Erythroblast (primary cell): ENCODE measurements around the gene CD83.

Experiments
- GATA1 ChIP-seq: IDR thresholded peaks from 2 replicates; pipeline ENCODE4 v1.6.1; 2011; ENCODE audit warnings: low read depth, mild to moderate bottlenecking, control low read depth, low read length, moderate library complexity
- POLR2A ChIP-seq: IDR thresholded peaks from 2 replicates; pipeline ENCODE4 v1.6.1; 2011; ENCODE audit warnings: mild to moderate bottlenecking, low read length

DNA sequence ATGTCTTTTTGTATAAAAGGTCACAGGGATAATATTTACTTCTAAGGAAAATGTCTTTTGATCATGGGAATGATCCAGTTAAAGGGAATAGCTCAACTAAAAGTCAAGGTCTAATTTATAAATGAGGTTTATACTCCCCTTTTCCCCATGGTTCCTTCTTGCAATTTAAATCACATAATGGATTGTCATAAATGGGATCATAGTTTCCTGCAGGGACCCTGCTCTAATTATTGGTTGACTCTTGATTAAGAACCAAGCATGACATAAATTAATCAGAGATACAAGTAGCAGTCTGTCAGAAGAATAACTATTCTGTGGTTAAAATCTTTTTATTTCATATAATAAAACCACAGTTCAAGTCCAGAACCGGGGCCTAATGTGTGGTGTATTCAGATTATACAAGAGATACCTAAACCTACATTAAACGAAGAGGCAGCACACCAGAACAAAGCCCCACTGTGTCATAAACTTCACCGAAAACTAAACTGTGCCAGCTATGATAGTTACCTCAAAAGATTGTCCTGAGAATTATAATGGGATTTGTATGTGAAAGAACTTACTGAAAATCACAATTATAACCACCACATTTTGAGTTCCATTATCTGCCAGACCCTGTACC is 43.0 kb upstream of the CD83 start:
- TF ChIP-seq POLR2A (no peak), GATA1 (no peak)
